ENCODE measurements around the gene MGST3. TPM values are rescaled to one million over a fixed set of nuclear protein-coding genes. Genes with fewer than 3 reads are reported as not detected.
"Not testable (repeated sequence)": the region's sequence is repeated elsewhere in the genome, so short reads cannot be mapped to it uniquely, and the experiment has no call there.

MGST3 gene
- total RNA-seq, 1 donor from 2014 or later = 128 TPM

DNA sequence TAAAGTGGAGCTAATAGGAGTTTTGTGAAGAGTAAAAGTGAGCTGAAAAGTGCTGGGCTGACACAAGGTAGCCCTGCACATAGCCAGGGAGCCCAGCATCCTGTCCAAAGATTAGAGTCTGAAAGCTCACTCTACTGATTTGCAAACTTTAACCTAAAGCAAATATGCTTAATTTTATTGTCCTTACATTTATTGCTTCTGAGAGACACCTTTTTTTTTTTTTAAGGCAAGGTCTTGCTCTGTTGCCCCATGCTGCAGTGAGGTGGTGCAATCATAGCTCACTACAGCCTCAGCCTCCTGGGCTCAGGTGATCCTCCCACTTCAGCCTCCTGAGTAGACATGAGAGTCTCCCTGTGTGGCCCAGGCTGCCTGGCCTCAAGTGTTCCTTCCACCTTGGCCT, 16.5 kb downstream of the MGST3 start:
- TF ChIP-seq CTCF (IDR thresholded peaks at IDR 0.05; ENCODE audit: partially characterized antibody, unreplicated experiment) = no peak
- no peak overlapping the region for H3K4me3 Mint-ChIP-seq (ENCODE audit: unreplicated experiment)
- H3K4me1 Mint-ChIP-seq (ENCODE audit: low read depth, unreplicated experiment) = no peaks in the 10 kb centered on the region
- H3K36me3 Mint-ChIP-seq (ENCODE audit: unreplicated experiment) = no peaks in the 10 kb centered on the region
- DNase-seq = no peak
- no peaks in the 10 kb centered on the region for H3K9me3 Mint-ChIP-seq (ENCODE audit: unreplicated experiment)
- no peak overlapping the region for H3K27ac Mint-ChIP-seq (ENCODE audit: unreplicated experiment)
- H3K27me3 Mint-ChIP-seq (ENCODE audit: unreplicated experiment) = peaks cover 2% of the 10 kb centered on the region

DNA sequence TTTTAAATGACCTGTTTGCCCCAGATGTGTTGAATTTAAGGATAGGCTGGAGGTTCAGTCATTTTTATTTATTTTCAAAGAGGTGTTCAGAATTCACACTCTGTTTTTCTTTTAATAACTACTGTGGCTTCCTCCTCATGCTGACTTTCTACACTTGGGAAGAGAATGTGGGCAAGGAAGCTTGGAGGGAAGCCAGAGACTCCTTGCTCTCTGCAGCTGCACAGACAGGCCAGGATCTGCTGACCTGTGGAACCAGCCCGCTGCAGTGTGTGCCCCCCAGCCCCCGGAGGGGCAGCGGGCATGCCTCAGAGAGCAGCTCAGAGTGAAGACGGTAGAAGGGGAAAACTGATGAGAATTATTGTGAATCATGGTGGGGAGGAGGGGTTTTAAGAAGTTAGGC, 16.9 kb downstream of the MGST3 start:
- Mint-ChIP-seq H3K4me1 (ENCODE audit: low read depth, unreplicated experiment) (no peaks in the 10 kb centered on the region), H3K27ac (ENCODE audit: unreplicated experiment) (no peak overlapping the region), H3K27me3 (ENCODE audit: unreplicated experiment) (peaks cover 2% of the 10 kb centered on the region), H3K36me3 (ENCODE audit: unreplicated experiment) (no peaks in the 10 kb centered on the region), H3K9me3 (ENCODE audit: unreplicated experiment) (no peaks in the 10 kb centered on the region), H3K4me3 (ENCODE audit: unreplicated experiment) (no peak overlapping the region)
- no peak for TF ChIP-seq CTCF (IDR thresholded peaks at IDR 0.05; ENCODE audit: partially characterized antibody, unreplicated experiment)
- DNase-seq = no peak

DNA sequence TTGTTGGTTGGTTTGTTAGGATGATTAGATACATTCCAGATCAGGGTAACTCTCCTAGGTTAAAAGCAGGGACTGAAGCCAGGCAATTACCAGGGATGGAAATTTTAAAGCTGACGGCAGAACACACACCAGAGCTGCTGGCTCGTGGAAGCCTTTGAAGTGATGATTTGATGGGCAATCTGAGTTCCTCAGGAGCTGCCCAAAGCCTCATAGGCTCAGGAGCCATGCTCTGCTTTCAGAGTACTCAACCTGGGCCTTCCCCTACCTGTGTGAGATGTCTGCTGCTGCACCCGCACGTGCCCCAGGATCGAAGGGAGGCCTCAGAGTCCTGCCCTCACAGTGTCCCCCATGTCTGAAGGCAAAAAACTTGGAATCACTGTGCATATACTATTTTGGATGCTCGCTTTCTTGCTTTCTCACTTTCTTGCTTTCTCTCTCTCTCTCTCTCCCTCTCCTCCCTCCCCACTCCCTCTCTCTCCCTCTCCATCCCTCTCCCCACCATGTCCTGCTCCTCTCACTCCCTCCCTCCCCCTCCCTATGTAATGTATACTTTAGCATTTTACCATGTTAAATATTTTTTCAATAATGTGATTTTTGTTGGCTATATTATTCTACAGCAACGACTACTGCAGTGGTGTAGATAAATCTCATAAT, 18.0 kb downstream of the MGST3 start:
- H3K4me3 Mint-ChIP-seq (ENCODE audit: unreplicated experiment) = no peak overlapping the region
- H3K4me1 Mint-ChIP-seq (ENCODE audit: low read depth, unreplicated experiment) = no peaks in the 10 kb centered on the region
- H3K9me3 Mint-ChIP-seq (ENCODE audit: unreplicated experiment) = no peaks in the 10 kb centered on the region
- peaks cover 2% of the 10 kb centered on the region for H3K27me3 Mint-ChIP-seq (ENCODE audit: unreplicated experiment)
- TF ChIP-seq CTCF (IDR thresholded peaks at IDR 0.05; ENCODE audit: partially characterized antibody, unreplicated experiment) = no peak
- H3K27ac Mint-ChIP-seq (ENCODE audit: unreplicated experiment) = no peak overlapping the region
- no peak for DNase-seq
- peaks cover 3% of the 10 kb centered on the region for H3K36me3 Mint-ChIP-seq (ENCODE audit: unreplicated experiment)

DNA sequence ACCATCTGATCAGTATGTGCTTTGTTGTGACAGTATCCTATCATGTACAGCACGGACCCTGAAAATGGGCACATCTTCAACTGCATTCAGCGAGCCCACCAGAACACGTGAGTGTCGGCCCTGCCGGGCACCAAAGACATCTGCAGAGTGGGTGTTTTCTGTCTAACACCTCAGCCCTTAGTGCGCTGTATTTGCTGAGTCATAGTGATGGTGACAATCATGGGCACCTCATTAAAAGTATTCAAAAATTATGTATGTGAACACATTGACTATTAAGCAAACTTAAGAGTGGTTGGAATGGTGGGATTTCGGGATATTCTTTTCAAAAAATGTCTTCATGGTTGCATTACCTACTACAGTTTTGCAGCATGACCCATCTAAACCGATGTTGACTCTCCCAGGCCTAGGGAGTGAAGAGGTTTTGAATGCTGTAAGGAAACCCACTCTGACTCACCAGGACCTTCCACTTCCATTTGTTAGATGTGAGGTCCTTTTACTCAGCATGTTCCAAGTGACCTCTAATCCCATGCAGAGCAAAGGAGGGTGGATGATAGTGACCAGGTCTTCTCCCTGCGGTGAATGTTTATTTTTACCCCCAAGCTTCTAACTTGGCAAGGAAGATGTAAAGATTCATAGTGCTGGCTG, 20.1 kb downstream of the MGST3 start:
- peaks cover 6% of the 10 kb centered on the region for H3K36me3 Mint-ChIP-seq (ENCODE audit: unreplicated experiment)
- H3K4me3 Mint-ChIP-seq (ENCODE audit: unreplicated experiment) = no peak overlapping the region
- no peaks in the 10 kb centered on the region for H3K9me3 Mint-ChIP-seq (ENCODE audit: unreplicated experiment)
- no peak for DNase-seq
- TF ChIP-seq CTCF (IDR thresholded peaks at IDR 0.05; ENCODE audit: partially characterized antibody, unreplicated experiment) = no peak
- H3K4me1 Mint-ChIP-seq (ENCODE audit: low read depth, unreplicated experiment) = no peaks in the 10 kb centered on the region
- H3K27me3 Mint-ChIP-seq (ENCODE audit: unreplicated experiment) = peaks cover 2% of the 10 kb centered on the region
- no peak overlapping the region for H3K27ac Mint-ChIP-seq (ENCODE audit: unreplicated experiment)

GRCh38 chr1:165658766-165659580, 27.9 kb downstream of the MGST3 start:
- not testable (repeated sequence) for H3K4me3 Mint-ChIP-seq (ENCODE audit: unreplicated experiment); H3K27ac Mint-ChIP-seq (ENCODE audit: unreplicated experiment); H3K9me3 Mint-ChIP-seq (ENCODE audit: unreplicated experiment); H3K36me3 Mint-ChIP-seq (ENCODE audit: unreplicated experiment); H3K27me3 Mint-ChIP-seq (ENCODE audit: unreplicated experiment); H3K4me1 Mint-ChIP-seq (ENCODE audit: low read depth, unreplicated experiment); DNase-seq
